Smooth muscle cell (in vitro differentiated cells): ENCODE measurements around the gene DNAJC18. TPM values are rescaled to one million over a fixed set of nuclear protein-coding genes. Genes with fewer than 3 reads are reported as not detected.

Experiments
- DNase-seq: peaks from one replicate; lab custom pipeline; 2025; ENCODE audit not compliant: unreplicated experiment; lab: John Stamatoyannopoulos, UW
- H2AFZ ChIP-seq: fragments of 200-600 bp; sonication (generic); 2 replicates; pipeline ENCODE4 v1.6.0; 2016; ENCODE audit warnings: antibody characterized with exemption, low read depth, mild to moderate bottlenecking
- H3F3A ChIP-seq: fragments of 200-600 bp; sonication (generic); 2 replicates; pipeline ENCODE4 v1.6.0; 2017; ENCODE audit warnings: antibody characterized with exemption, low read depth
- H3K27ac ChIP-seq: fragments of 200-600 bp; sonication (generic); 2 replicates; pipeline ENCODE4 v1.5.1; 2016; ENCODE audit warnings: low read depth, mild to moderate bottlenecking
- H3K27me3 ChIP-seq: fragments of 200-600 bp; sonication (generic); 2 replicates; pipeline ENCODE4 v1.6.1; 2016; ENCODE audit warnings: low read depth, mild to moderate bottlenecking
- H3K36me3 ChIP-seq: fragments of 200-600 bp; sonication (generic); 2 replicates; pipeline ENCODE4 v1.5.1; 2016; ENCODE audit warnings: low read depth
- H3K4me1 ChIP-seq: fragments of 200-600 bp; sonication (generic); 2 replicates; pipeline ENCODE4 v1.5.1; 2016; ENCODE audit warnings: low read depth
- H3K4me2 ChIP-seq: fragments of 200-600 bp; sonication (generic); 2 replicates; pipeline ENCODE4 v1.6.0; 2016; ENCODE audit warnings: mild to moderate bottlenecking
- H3K4me3 ChIP-seq: fragments of 200-600 bp; sonication (generic); 2 replicates; pipeline ENCODE4 v1.5.1; 2016; ENCODE audit warnings: mild to moderate bottlenecking
- H3K79me2 ChIP-seq: fragments of 200-600 bp; sonication (generic); 2 replicates; pipeline ENCODE4 v1.6.0; 2016; ENCODE audit warnings: low read depth, mild to moderate bottlenecking
- H3K9ac ChIP-seq: fragments of 200-600 bp; sonication (generic); 2 replicates; pipeline ENCODE4 v1.6.0; 2016; ENCODE audit warnings: low read depth
- H3K9me3 ChIP-seq: fragments of 200-600 bp; sonication (generic); replicated peaks from 2 replicates; pipeline ENCODE4 v1.5.1; 2016; ENCODE audit warnings: low read depth
- H4K20me1 ChIP-seq: fragments of 200-600 bp; sonication (generic); 2 replicates; pipeline ENCODE4 v1.6.0; 2016; ENCODE audit warnings: low read depth
- CTCF ChIP-seq: fragments of 200-600 bp; sonication (generic); IDR thresholded peaks from 2 replicates; pipeline ENCODE4 v1.5.1; 2017; ENCODE audit warnings: borderline replicate concordance, mild to moderate bottlenecking, antibody characterized with exemption; ENCODE audit not compliant: insufficient read depth, poor library complexity, severe bottlenecking
- WGBS: methylation state at CpG from one replicate; pipeline ENCODE4 v1.1.7; 2016; ENCODE audit warnings: low lambda C conversion rate; 5-methylcytosine and 5-hydroxymethylcytosine counted together
- polyA plus RNA-seq: library from polyadenylated mRNA; unstranded; fragments of >200 nt; fragmentation: Nextera tagmentation; extraction: Ambion mirVana; gene quantifications from 2 replicates; pipeline ENCODE4 v1.2.1, GENCODE V29; 2016
- total RNA-seq: library from RNA; depleted of rRNA; stranded (reverse); fragments of >200 nt; gene quantifications from 2 replicates; pipeline ENCODE4 v1.2.3, GENCODE V29; 2014

The DNAJC18 gene
- total and polyA plus RNA-seq, 2 experiments from 2014 or later = 9.6 to 16.9 TPM

DNA sequence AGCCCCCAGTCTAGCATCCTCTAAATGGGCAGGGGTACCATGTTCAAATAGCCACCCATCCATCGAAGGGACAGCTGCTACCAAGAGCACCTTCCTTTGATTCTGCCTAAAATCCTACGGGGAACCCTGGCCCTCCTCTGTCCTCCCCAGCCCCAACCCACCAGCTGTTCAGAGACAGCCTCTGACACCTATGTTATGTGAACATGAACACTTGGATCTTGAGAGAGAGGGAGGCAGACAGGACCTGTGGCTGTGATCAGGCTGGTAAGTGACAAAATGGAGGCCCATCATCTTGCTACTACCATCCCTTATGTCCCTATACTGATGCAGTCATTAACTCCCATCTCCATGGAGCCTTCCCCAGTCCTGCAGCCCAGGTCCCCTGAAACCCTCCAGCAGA is 64.4 kb downstream of the DNAJC18 start:
- Histone ChIP-seq H4K20me1 (peaks cover 12% of the 10 kb centered on the region), H3K27ac (no peak overlapping the region), H3K27me3 (no peaks in the 10 kb centered on the region), H3K79me2 (no peaks in the 10 kb centered on the region), H3K36me3 (no peaks in the 10 kb centered on the region), H3F3A (no peaks in the 10 kb centered on the region), H3K4me3 (no peak overlapping the region), H3K9ac (no peak overlapping the region), H3K4me1 (no peaks in the 10 kb centered on the region), H2AFZ (no peak overlapping the region), H3K9me3 (no peaks in the 10 kb centered on the region), H3K4me2 (no peak overlapping the region)
- DNase-seq = no peak
- 96% methylated on average over 2 of the region's 2 CpGs for WGBS
- no peak for TF ChIP-seq CTCF

- Histone ChIP-seq H3K9me3 (no peaks in the 10 kb centered on the region), H3K4me2 (no peak overlapping the region), H3K9ac (no peak overlapping the region), H2AFZ (no peak overlapping the region), H3K36me3 (peaks cover 2% of the 10 kb centered on the region), H3K27ac (no peak overlapping the region), H3K4me1 (no peaks in the 10 kb centered on the region), H3K27me3 (no peaks in the 10 kb centered on the region), H4K20me1 (peaks cover 27% of the 10 kb centered on the region), H3K4me3 (no peak overlapping the region), H3K79me2 (peaks cover 3% of the 10 kb centered on the region), H3F3A (no peaks in the 10 kb centered on the region)
- WGBS = 92% methylated on average over 7 of the region's 7 CpGs
- no peak for TF ChIP-seq CTCF
- DNase-seq = no peak
Observed at GRCh38 chr5:139371482-139372435, 67.6 kb downstream of the DNAJC18 start.

DNA sequence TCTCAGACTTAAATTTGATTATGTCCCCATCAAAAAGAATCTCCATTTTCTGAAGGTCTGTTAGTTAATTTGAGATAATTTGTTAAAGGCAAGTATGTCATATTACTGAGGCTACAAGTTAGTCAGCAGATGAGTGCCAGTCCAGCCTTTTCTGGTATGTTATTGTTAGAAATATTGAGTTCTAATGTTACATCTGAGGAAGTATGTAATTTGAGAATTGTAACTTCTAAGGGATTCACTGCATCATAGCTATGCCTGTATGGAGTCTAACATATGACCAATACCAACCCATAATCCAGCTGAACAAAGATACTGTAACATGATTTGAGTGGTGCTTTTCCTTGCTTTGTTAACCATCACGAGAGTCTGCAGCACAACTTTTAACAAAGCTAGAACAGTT is 70.1 kb downstream of the DNAJC18 start:
- Histone ChIP-seq H3K4me1 (no peaks in the 10 kb centered on the region), H2AFZ (no peak overlapping the region), H3K4me2 (no peak overlapping the region), H3K9me3 (no peaks in the 10 kb centered on the region), H3F3A (no peaks in the 10 kb centered on the region), H3K27ac (no peak overlapping the region), H3K27me3 (no peaks in the 10 kb centered on the region), H3K79me2 (peaks cover 8% of the 10 kb centered on the region), H3K36me3 (peaks cover 12% of the 10 kb centered on the region), H3K4me3 (no peak overlapping the region), H4K20me1 (peaks cover 51% of the 10 kb centered on the region), H3K9ac (no peak overlapping the region)
- TF ChIP-seq CTCF = no peak
- 97% methylated on average over 1 of the region's 1 CpG for WGBS
- no peak for DNase-seq
